CD4-positive, alpha-beta memory T cell (primary cell): ENCODE measurements around the gene DCAF12L1. TPM values are rescaled to one million over a fixed set of nuclear protein-coding genes. Genes with fewer than 3 reads are reported as not detected.

ENCODE experiments used
- CTCF ChIA-PET: fragments of 350-600 bp; sonication (Branson Sonifier 250); formaldehyde crosslinking; loops from one replicate; lab custom pipeline; 2021; ENCODE audit warnings: inconsistent platforms; ENCODE audit not compliant: partially characterized antibody; lab: Charles Lee
- POLR2A ChIA-PET: fragments of 350-600 bp; sonication (Branson Sonifier 250); formaldehyde crosslinking; loops from one replicate; lab custom pipeline; 2021; ENCODE audit not compliant: partially characterized antibody; lab: Charles Lee
- DNase-seq, 5 donors: peaks; one replicate each; pipeline versions ENCODE4 v3.0.0 to v3.0.0-alpha.2; 2020 to 2022; ENCODE audit warnings: mixed read lengths in 1 of 5
- H3K27ac ChIP-seq: one replicate; pipeline ENCODE4 v1.7.0; 2013; ENCODE audit warnings: low read depth, low read length
- H3K27me3 ChIP-seq: 2 replicates; pipeline ENCODE4 v1.7.0; 2013; ENCODE audit warnings: mild to moderate bottlenecking, low read length, moderate library complexity; ENCODE audit not compliant: insufficient read depth
- H3K36me3 ChIP-seq: 2 replicates; pipeline ENCODE4 v1.7.0; 2013; ENCODE audit warnings: mild to moderate bottlenecking, low read length, moderate library complexity; ENCODE audit not compliant: insufficient read depth
- H3K4me1 ChIP-seq: 2 replicates; pipeline ENCODE4 v1.7.0; 2013; ENCODE audit warnings: mild to moderate bottlenecking, low read length, moderate library complexity; ENCODE audit not compliant: insufficient read depth
- H3K4me3 ChIP-seq, 2 donors: one replicate each; pipeline ENCODE4 v1.7.0; 2013; ENCODE audit warnings: low read length in 2 of 2, mild to moderate bottlenecking in 1 of 2
- H3K9me3 ChIP-seq, 2 donors: one replicate each; pipeline ENCODE4 v1.7.0; 2013; ENCODE audit warnings: low read length in 2 of 2, control low read depth in 1 of 2; ENCODE audit not compliant: control insufficient read depth in 1 of 2
- H3K27ac Mint-ChIP-seq, 7 donors: one replicate each; pipeline ENCODE4 v1.8.0; 2020 to 2021; ENCODE audit warnings: mixed read lengths in 7 of 7, mild to moderate bottlenecking in 6 of 7, inconsistent platforms in 3 of 7, moderate library complexity in 3 of 7
- H3K27me3 Mint-ChIP-seq, 2 donors: one replicate each; pipeline ENCODE4 v1.8.0; 2020 to 2021; ENCODE audit warnings: mixed read lengths in 2 of 2
- H3K36me3 Mint-ChIP-seq, 2 donors: one replicate each; pipeline ENCODE4 v1.8.0; 2020 to 2021; ENCODE audit warnings: mixed read lengths in 2 of 2, inconsistent platforms in 1 of 2, mild to moderate bottlenecking in 1 of 2
- H3K4me1 Mint-ChIP-seq, 4 donors: one replicate each; pipeline ENCODE4 v1.8.0; 2020 to 2021; ENCODE audit warnings: mixed read lengths in 4 of 4, mild to moderate bottlenecking in 1 of 4
- H3K4me3 Mint-ChIP-seq, 8 donors: one replicate each; pipeline ENCODE4 v1.8.0; 2020 to 2021; ENCODE audit warnings: mixed read lengths in 8 of 8, mild to moderate bottlenecking in 7 of 8, moderate library complexity in 6 of 8, inconsistent platforms in 3 of 8
- H3K9me3 Mint-ChIP-seq, 8 donors: one replicate each; pipeline ENCODE4 v1.8.0; 2020 to 2021; ENCODE audit warnings: mixed read lengths in 8 of 8, mild to moderate bottlenecking in 5 of 8, inconsistent platforms in 3 of 8, moderate library complexity in 1 of 8
- intact Hi-C: fragments of 100-400 bp; cut with micrococcal nuclease; formaldehyde crosslinking; loops from one replicate; pipeline ENCODE4 v1.15.1; 2023
- polyA plus RNA-seq, 2 donors: library from polyadenylated mRNA; unstranded; fragments of 300-500 nt; fragmentation: Illumina TruSeq; gene quantifications; one replicate each; pipeline ENCODE4 v1.2.3, GENCODE V29; 2021
- total RNA-seq, 2 experiments: library from RNA; stranded (reverse); gene quantifications; one replicate each; pipeline ENCODE4 v1.2.3, GENCODE V29; 2021

Gene DCAF12L1
- total RNA-seq (not detected), polyA plus RNA-seq (not detected)

GRCh38 chrX:126552313-126553022, at the start of gene DCAF12L1:
Gene DCAF12L1 (minus strand): TSS chrX:126552814. CDS start chrX:126552608, 206 bp downstream.
- ChIA-PET POLR2A (no interaction called here), CTCF (no interaction called here)
- no peak within 1 kb of the TSS for H3K4me3 ChIP-seq
- no peaks in the 10 kb centered on the region for H3K4me1 ChIP-seq
- no peaks in the 10 kb centered on the region for H3K36me3 ChIP-seq
- H3K9me3 Mint-ChIP-seq, result peaks cover 0 to 4% (median 2%) of the 10 kb centered on the region in 8 donors
- no peak for DNase-seq
- H3K27ac Mint-ChIP-seq, result no peak within 1 kb of the TSS
- H3K4me3 Mint-ChIP-seq, result no peak within 1 kb of the TSS
- no peaks in the 10 kb centered on the region for H3K27me3 ChIP-seq
- H3K9me3 ChIP-seq, result no peaks in the 10 kb centered on the region
- intact Hi-C loops, result no loop called here
- no peaks in the 10 kb centered on the region for H3K36me3 Mint-ChIP-seq
- H3K27me3 Mint-ChIP-seq, result no peaks in the 10 kb centered on the region
- H3K4me1 Mint-ChIP-seq, result no peaks in the 10 kb centered on the region
- no peak within 1 kb of the TSS for H3K27ac ChIP-seq

GRCh38 chrX:126580877-126581276, 28.3 kb upstream of the DCAF12L1 start:
- no peaks in the 10 kb centered on the region for H3K9me3 Mint-ChIP-seq
- Histone ChIP-seq H3K27ac (no peak overlapping the region), H3K4me3 (no peak overlapping the region), H3K36me3 (no peaks in the 10 kb centered on the region), H3K9me3 (no peaks in the 10 kb centered on the region), H3K4me1 (no peaks in the 10 kb centered on the region), H3K27me3 (no peaks in the 10 kb centered on the region)
- POLR2A ChIA-PET, result no interaction called here
- no peaks in the 10 kb centered on the region for H3K4me1 Mint-ChIP-seq
- no peak for DNase-seq
- H3K27ac Mint-ChIP-seq, result no peak overlapping the region
- CTCF ChIA-PET, result no interaction called here
- H3K4me3 Mint-ChIP-seq, result no peak overlapping the region
- intact Hi-C loops, result no loop called here
- no peaks in the 10 kb centered on the region for H3K36me3 Mint-ChIP-seq
- no peaks in the 10 kb centered on the region for H3K27me3 Mint-ChIP-seq

GRCh38 chrX:126575911-126576310, 23.3 kb upstream of the DCAF12L1 start:
- Mint-ChIP-seq H3K27ac (no peak overlapping the region), H3K4me1 (no peaks in the 10 kb centered on the region), H3K27me3 (no peaks in the 10 kb centered on the region), H3K9me3 (peaks cover 0 to 2% (median 0%) of the 10 kb centered on the region in 8 donors), H3K4me3 (no peak overlapping the region), H3K36me3 (no peaks in the 10 kb centered on the region)
- Histone ChIP-seq H3K27me3 (no peaks in the 10 kb centered on the region), H3K9me3 (no peaks in the 10 kb centered on the region), H3K36me3 (no peaks in the 10 kb centered on the region), H3K4me1 (no peaks in the 10 kb centered on the region), H3K27ac (no peak overlapping the region), H3K4me3 (no peak overlapping the region)
- CTCF ChIA-PET, result no interaction called here
- intact Hi-C loops, result no loop called here
- POLR2A ChIA-PET, result no interaction called here
- no peak for DNase-seq

- Histone ChIP-seq H3K4me1 (no peaks in the 10 kb centered on the region), H3K27me3 (no peaks in the 10 kb centered on the region), H3K27ac (no peak overlapping the region), H3K9me3 (no peaks in the 10 kb centered on the region), H3K36me3 (no peaks in the 10 kb centered on the region), H3K4me3 (no peak overlapping the region)
- ChIA-PET CTCF (no interaction called here), POLR2A (no interaction called here)
- intact Hi-C loops, result no loop called here
- no peak for DNase-seq
- Mint-ChIP-seq H3K27ac (no peak overlapping the region), H3K27me3 (no peaks in the 10 kb centered on the region), H3K9me3 (peaks cover 0 to 5% (median 0%) of the 10 kb centered on the region in 8 donors), H3K36me3 (no peaks in the 10 kb centered on the region), H3K4me3 (no peak overlapping the region), H3K4me1 (no peaks in the 10 kb centered on the region)
These were observed 4.5 kb upstream of the DCAF12L1 start for GRCh38 chrX:126557151-126557550.

- no peak for DNase-seq
- Mint-ChIP-seq H3K36me3 (no peaks in the 10 kb centered on the region), H3K4me1 (no peaks in the 10 kb centered on the region), H3K27me3 (no peaks in the 10 kb centered on the region), H3K9me3 (peaks cover 0 to 4% (median 2%) of the 10 kb centered on the region in 8 donors), H3K27ac (no peak overlapping the region), H3K4me3 (no peak overlapping the region)
- Histone ChIP-seq H3K4me1 (no peaks in the 10 kb centered on the region), H3K4me3 (no peak overlapping the region), H3K36me3 (no peaks in the 10 kb centered on the region), H3K27me3 (no peaks in the 10 kb centered on the region), H3K27ac (no peak overlapping the region), H3K9me3 (no peaks in the 10 kb centered on the region)
- CTCF ChIA-PET, result no interaction called here
- intact Hi-C loops, result no loop called here
- POLR2A ChIA-PET, result no interaction called here
These were observed 795 bp downstream of the DCAF12L1 start for GRCh38 chrX:126551725-126552312.

GRCh38 chrX:126551306-126551705, 1.3 kb downstream of the DCAF12L1 start:
- Mint-ChIP-seq H3K4me3 (no peak overlapping the region), H3K36me3 (no peaks in the 10 kb centered on the region), H3K9me3 (peaks cover 0 to 4% (median 2%) of the 10 kb centered on the region in 8 donors), H3K27me3 (no peaks in the 10 kb centered on the region), H3K27ac (no peak overlapping the region), H3K4me1 (no peaks in the 10 kb centered on the region)
- no peak overlapping the region for H3K27ac ChIP-seq
- no peaks in the 10 kb centered on the region for H3K27me3 ChIP-seq
- H3K36me3 ChIP-seq, result no peaks in the 10 kb centered on the region
- H3K4me1 ChIP-seq, result no peaks in the 10 kb centered on the region
- no peak for DNase-seq
- intact Hi-C loops, result no loop called here
- ChIA-PET POLR2A (no interaction called here), CTCF (no interaction called here)
- no peaks in the 10 kb centered on the region for H3K9me3 ChIP-seq
- H3K4me3 ChIP-seq, result no peak overlapping the region

GRCh38 chrX:126550816-126551215, 1.8 kb downstream of the DCAF12L1 start:
- intact Hi-C loops, result no loop called here

More at GRCh38 chrX:126550816-126551215, 1.8 kb downstream of the DCAF12L1 start:
- no peak for DNase-seq
- no peaks in the 10 kb centered on the region for H3K4me1 ChIP-seq
- peaks cover 0 to 4% (median 2%) of the 10 kb centered on the region in 8 donors for H3K9me3 Mint-ChIP-seq
- POLR2A ChIA-PET, result no interaction called here
- H3K36me3 Mint-ChIP-seq, result no peaks in the 10 kb centered on the region
- no peaks in the 10 kb centered on the region for H3K36me3 ChIP-seq
- no peak overlapping the region for H3K27ac Mint-ChIP-seq
- H3K4me1 Mint-ChIP-seq, result no peaks in the 10 kb centered on the region
- no peaks in the 10 kb centered on the region for H3K27me3 Mint-ChIP-seq
- no peaks in the 10 kb centered on the region for H3K27me3 ChIP-seq
- no peak overlapping the region for H3K27ac ChIP-seq
- H3K4me3 Mint-ChIP-seq, result no peak overlapping the region
- no peaks in the 10 kb centered on the region for H3K9me3 ChIP-seq
- CTCF ChIA-PET, result no interaction called here
- H3K4me3 ChIP-seq, result no peak overlapping the region
